GM19455 (cell line): ENCODE results near the gene MYBBP1A.

Experiments used
- ATAC-seq: cut with Tn5 transposase; IDR thresholded peaks from one replicate; pipeline ENCODE4 v1.9.1; 2021; ENCODE audit not compliant: unreplicated experiment

The MYBBP1A gene

DNA sequence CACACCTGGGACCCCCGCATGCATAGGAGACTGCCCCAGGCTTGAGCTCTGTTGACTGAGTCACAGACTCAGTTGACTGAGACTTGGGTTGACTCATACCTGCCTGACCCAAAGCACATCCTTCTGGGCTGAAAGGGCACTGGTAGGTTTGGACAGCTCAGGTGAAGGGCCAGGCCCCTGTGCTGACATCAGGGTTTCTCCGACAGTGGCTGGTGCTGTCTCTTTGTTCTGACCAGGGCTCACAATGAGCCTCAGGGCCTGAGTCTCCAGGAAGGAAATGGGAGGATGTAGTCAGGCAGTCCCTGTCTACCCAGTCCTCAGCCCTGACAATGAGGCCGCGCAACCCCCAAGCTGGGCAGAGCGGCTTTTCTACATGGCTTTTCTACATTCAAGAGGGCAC is 50.0 kb downstream of the MYBBP1A start:
- no peak for ATAC-seq

DNA sequence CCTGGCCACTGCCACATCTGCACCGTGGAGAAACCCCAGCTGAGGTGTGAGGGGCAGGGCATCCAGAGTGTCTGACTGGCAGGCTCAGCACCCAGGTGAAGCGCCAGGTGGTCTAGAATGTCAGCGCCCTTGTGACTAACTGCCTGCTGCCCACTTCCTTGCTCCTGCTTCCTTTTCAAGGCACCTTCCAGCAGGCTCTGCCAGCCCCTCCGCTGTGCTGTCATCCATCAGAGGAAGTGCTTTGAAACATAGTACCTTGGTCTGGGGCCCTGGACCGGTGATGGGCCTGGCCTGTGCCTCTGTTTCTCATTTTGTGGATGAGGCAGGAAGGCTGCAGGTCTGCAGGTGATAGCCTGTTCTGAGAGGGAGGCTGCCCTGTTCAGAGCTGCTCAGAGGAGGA is 51.0 kb downstream of the MYBBP1A start:
- no peak for ATAC-seq

DNA sequence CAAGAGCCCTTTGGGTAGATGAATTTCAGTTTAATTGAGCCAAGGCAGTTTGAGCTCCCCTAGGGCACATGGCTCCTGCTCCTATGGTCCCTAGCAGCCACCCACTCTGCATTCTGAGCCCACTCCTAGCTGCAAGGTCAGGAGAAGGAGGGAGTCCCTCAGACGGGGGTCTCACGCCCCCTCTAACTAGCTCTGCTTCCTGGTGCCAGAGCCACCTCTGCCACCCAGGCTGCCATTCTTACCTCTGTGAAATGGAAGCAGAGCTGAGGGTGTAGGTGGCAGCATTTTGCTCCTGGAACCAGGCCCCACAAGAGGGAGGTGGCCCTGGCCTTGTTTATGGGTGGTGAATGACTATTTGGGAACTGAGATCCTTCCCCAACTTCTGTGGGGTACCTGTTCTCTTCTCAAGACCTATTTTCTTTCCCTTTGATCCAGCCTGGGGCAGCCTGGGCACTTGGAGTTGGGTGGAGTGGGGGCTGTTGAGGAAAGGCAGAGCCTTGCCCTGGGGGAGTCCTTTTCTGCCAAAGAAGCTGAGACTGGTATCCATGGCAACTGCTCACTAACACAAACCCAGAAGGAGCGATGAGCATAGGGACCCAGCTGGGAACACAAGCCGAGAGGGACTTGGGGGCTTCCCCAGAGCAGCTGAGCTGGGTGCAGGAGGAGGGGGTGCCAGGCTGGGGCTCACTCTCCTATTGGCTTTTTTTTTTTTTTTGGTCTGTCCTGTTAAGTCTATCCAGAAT is 51.7 kb downstream of the MYBBP1A start:
- ATAC-seq: no peak

DNA sequence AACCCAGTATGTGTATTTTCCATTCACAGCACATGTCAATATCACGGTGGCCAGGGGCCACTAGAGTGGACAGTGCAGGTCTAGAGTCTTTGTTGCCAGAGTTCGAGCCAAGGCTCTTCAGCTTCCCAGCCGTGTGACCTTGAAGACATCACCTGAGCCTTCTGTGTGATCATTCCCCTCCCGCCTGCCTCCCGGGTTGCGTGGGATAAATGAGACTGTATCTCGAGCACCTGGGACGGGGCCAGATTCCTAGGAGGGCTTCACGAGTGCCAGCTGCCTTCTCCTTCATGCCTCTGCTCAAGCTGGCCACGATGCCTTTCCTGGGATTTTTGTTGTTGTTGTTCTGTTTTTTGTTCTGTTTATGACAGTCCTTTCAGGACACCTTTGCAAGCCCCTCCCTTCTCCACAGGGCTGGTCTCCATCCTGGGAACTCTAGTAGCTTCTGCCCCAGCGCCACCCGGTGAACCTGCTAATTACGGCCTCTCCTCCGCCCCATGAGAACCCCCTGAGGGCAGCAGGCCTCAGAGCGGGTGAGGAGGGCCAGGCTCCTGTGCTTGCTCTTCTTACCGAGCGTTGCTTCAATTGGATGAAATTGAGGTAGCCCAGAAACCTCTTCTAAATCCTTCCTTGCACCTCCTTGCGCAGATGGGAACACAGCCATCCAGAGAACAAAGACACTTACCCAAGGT is 52.6 kb downstream of the MYBBP1A start:
- ATAC-seq: no peak

DNA sequence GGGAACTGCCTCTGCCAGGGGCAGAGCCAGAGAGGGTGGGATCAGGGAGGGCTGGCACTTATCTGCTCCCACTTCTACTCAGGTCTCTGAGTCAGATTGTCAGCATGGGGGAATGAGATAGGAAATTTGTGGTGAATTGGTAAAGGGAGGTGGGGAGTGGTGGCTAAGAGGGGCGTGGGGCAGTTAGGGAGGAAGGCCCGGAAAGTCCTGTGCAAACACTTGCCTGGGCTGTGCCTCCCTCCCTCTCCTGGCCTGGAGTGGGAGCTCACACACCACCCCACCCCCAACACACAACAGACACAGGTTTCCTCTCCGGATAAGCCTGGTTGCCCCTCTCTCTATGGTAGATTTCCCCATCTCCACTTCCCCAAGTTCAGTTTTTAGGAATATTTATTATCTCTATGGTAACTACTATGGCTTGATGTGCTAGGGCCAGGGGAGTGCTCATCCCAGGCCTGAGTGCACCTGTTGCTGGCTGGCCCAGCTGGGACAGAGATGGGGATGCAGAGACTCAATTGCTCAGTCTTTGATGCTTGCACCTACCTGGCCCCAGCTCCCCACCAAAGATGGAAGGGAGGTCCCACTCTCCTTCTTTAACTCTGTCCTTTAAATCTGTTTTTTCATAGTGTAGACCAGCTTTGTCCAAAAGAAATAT is 53.8 kb downstream of the MYBBP1A start:
- no peak for ATAC-seq

DNA sequence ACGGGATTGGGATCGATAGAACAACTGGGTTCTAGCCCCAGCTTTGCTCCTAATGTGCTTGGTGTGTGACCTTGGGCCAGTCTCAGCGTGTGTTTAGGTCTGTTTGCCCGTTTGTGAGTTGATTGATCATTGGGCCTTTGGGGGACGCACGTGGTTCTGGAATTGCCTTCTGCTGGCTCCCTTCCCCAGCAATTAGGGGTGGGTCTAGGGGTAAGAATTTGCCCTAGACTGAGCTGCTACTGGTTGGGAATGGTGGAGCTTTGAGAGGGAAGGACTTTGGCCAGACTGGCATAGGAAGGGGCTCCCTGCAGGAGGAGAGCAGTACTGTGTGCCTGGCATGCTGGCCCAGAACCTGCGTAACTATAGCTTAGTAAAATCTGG is 55.0 kb downstream of the MYBBP1A start:
- no peak for ATAC-seq

DNA sequence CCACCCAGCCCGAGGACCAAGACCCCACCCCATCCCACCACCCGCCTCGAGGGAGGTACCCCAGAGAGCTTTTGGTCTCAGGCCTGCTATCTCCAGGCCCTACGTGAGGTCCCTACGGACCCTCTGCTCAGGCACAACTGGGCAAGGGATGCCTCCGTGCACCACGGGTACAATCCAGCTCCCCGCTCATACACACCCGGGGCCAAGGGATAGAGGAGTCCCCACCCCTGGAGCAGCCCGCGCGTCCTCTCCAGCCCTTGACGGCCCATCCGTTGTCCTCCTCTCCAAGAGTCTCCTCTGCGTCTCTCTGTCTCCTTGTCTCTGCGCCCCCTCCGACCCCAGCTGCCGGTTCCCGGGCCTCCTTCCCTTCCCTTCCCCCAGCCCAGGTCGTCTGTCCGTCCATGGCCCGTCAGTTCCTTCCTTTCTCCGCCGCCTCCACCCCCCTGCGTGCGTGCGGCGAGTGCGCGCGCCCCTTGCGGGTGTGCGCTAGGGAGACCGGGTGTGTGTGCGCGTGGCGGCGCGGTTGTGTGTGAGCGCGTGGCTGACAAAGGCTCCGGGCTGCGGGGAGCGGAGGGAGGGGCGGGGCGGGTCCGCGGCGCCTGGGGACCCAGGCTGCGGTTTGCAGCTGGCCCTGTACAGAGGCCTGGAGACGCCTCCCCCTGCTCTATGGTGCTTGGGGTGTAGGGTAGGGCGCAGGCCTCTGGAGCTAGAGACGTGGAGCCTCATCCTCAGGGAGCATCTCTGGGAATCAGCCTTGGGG is 55.6 kb downstream of the MYBBP1A start:
- no peak for ATAC-seq

DNA sequence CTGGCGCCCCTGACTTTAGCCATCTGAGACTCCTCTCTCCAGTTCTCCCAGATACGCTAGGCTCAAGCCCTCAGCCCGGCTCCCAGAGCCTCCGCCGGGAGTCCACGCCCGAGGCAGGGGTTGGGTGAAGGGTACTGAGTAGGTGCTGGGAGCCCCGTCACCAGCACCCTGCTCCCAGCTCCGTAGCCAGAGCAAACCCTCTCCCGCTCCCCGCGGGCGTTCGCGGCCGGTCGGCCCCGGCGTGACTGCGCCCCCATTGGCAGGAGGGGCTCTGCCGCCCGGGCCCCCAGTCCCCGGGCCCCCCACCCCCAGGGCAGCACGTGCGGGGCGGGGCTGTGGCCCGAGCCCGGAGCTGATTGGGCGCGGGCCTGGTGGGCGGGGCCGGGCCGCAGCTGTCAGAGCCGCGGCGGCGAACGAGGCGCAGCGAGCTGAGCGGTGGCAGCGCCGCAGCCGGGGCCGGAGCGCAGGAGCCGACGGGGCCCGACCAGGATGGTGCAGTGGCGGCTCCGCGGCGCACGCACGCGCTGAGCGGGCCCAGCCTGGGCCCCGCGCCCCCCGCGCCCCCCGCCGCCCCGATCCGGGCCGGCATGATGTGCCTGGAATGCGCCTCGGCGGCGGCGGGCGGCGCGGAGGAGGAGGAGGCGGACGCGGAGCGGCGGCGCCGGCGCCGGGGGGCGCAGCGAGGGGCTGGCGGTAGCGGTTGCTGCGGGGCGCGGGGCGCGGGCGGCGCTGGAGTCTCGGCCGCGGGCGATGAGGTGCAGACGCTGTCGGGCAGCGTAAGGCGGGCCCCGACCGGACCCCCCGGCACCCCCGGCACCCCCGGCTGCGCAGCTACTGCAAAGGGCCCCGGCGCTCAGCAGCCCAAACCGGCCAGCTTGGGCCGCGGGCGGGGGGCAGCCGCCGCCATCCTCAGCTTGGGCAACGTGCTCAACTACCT is 56.5 kb downstream of the MYBBP1A start, which contains the start of gene SPNS2:
Gene SPNS2, plus strand, starts transcription at position 421 of the 937 bp plus-strand sequence. Its CDS starts 167 bp downstream, at position 588.
- ATAC-seq: no peak

DNA sequence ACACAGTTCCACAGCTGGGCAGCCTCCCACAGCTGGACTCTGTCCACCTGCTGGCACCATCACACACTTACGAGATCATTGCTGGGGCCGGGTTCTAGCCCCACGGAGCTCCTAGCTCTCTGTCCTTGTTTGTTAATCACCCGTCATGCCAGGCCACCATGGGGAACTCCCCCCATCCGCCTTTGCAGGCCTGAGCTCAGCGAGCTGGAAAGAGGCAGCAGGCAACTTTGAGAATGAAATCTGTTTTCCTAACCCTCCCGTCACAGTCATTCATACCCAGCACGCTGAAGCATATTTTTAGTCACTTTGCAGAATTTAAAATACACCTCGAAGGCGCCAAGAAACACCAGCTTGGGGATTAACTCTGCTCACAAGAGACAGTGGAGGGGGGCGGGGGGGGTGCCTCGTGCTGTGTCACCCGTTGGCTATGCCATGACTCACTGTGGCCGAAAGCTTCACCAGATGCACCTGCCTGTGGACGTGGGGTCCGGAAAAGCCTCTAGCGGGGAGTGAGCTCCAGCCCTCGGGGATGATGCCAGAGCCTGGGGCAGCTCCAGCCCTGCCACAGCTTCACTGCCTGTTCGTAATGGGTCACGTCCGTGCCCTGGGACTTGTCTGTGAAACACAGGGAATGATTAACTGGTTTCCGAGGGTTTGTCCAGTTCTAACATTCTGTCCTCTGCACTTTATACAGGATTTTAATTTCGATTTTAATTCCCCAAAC is 57.9 kb downstream of the MYBBP1A start:
- ATAC-seq: no peak

DNA sequence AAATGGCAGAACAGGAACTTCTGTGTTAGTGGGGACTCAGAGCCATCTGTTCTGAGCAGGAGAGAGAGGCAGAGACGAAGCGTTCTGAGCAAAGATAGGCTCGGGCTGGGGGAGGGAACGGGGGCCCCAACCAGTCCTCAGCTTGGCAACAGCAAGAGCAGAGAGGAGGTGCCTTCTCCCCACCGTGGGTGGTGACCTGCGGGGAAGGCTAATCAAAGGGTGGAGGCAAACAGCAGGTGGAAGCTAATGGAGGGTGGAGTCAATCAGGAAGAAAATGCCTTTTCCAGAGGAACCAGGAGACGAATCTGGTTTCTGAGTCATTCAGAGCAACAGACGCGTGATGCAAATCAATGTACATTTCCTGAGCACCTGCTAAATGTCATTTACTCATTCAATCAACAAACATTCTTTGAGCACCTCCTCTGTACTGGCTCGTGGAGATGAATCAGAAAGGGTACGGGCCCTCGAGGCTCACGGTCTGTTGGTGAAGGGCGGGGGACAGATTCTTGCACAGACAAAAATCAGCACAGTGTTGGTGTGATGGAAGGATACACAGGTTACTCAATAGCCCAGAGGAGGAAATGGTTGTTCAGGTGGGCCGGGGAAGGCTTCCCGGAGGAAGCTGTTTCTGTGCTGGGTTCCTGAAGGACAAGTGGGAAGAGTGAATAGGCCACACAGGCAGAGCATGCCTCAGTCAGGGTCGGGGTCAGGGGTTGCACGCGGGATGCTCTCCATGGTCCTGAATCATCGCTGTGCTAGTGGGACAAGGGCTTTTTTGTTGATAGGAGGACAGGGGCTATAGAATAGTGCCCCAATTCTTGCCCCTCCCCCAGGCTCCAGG is 62.2 kb downstream of the MYBBP1A start:
- no peak for ATAC-seq

DNA sequence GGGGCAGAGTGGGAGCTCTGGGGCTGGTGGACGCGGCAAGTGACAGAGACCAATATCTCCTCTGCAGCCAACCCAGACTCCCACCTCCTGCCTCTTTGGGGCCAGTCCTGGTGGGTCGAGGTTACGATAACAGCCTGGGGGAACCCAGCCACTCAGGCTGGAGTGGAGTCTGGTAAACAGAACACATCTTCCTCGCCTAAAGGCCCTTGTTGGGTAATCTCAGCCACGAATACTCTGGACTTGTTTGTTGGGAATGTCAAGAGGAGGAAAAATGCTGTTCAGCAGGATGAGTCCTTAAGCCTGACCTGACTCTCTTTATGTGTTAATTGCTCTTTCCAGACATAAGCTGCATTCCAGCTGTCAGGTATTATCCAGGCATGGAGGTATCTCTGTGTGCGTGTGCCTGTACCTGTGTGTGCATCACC is 64.5 kb downstream of the MYBBP1A start:
- no peak for ATAC-seq

DNA sequence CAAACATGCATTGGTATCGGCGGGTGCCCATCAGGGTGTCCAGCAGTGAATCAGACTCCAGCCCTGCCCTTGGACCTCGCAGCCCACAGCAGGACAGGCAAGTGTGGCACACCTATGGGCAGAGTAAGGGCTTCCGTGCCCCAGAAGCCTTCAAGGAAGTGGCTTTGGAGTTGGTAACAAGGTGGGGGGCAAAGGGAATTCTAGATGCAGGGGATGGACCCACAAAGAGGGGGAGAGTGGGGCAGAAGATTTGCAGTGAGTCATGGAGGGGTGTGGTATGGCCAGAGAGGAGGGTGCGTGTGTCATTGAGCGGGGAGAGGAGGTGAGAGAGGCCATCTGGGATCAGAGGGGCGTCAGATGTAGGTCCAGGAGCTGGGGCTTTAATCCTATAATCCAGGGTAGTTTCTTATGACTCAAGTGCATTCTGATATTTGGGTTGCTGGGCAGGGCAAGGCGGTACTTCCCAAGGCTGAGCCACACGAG is 65.0 kb downstream of the MYBBP1A start:
- ATAC-seq: no peak

DNA sequence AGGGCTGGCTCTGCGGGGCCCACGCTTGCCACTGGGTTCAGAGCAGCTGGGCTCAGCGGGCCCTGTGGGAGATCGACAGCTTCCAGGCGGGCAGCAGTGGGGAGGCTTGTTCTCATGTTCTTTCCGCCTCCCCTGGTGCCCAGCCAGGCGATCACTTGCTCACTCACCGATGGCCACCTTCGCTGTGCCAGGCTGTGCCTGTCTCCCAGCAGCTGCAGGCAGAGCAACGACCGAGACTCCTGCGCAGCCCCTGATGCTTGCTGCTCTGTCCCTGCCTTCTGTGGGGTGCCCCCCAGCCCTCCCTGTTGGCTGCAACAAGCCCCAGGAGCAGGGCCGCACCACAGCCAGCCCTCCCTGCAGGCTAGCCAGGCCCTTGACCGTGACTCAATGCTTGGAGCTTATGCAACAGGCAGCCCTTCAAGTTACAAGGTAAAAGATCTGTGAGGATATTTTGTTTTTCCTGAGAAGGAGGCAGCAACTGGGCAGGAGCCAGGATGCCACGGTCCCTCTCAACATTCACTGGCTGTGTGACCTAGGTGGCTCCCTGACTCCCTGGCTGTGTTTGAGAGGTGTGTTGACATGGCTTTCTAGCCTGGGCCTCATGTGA is 66.1 kb downstream of the MYBBP1A start:
- no peak for ATAC-seq
